BJ (cell line): Measurements from ENCODE around the gene DDIT3. TPM values are rescaled to one million over a fixed set of nuclear protein-coding genes. Genes with fewer than 3 reads are reported as not detected.

Experiments used
- CTCF ChIA-PET: fragments of 350-600 bp; formaldehyde crosslinking; extraction: SDS; loops from one replicate; lab custom pipeline; 2021; ENCODE audit warnings: antibody characterized with exemption, inconsistent platforms; lab: Yijun Ruan, JAX
- POLR2A ChIA-PET: fragments of 300-600 bp; sonication (Branson Sonifier 250); formaldehyde crosslinking; extraction: SDS; loops from one replicate; lab custom pipeline; 2021; ENCODE audit warnings: antibody characterized with exemption; lab: Charles Lee
- DNase-seq: peaks from one replicate; pipeline ENCODE4 v3.0.0-alpha.2; 2011; ENCODE audit warnings: low read depth
- H3K27me3 ChIP-seq: 2 replicates; pipeline ENCODE4 v1.6.0; 2011; ENCODE audit warnings: low read length; ENCODE audit not compliant: control insufficient read depth, insufficient read depth
- H3K36me3 ChIP-seq: 2 replicates; pipeline ENCODE4 v1.5.1; 2011; ENCODE audit warnings: low read length; ENCODE audit not compliant: control insufficient read depth, insufficient read depth
- H3K4me3 ChIP-seq: 2 replicates; pipeline ENCODE4 v1.5.1; 2011; ENCODE audit warnings: low read depth, mild to moderate bottlenecking, control low read depth, low read length
- CTCF ChIP-seq: IDR thresholded peaks from 2 replicates; pipeline ENCODE4 v1.5.1; 2011; ENCODE audit warnings: low read depth, mild to moderate bottlenecking, control low read depth, inconsistent platforms, low read length, moderate library complexity; ENCODE audit not compliant: insufficient read depth
- polyA plus RNA-seq: library from polyadenylated mRNA; depleted of rRNA; stranded (reverse); fragments of >200 nt; gene quantifications from 2 replicates; pipeline ENCODE4 v1.2.3, GENCODE V29; 2011

The DDIT3 gene
- polyA plus RNA-seq, 1 experiment: 65.4 TPM

- ChIA-PET CTCF (no interaction called here), POLR2A (no interaction called here)
- peaks cover 4% of the 10 kb centered on the region; the same call in 1 of the 2 replicates for H3K27me3 ChIP-seq
- no peak for DNase-seq
- no peak overlapping the region for H3K4me3 ChIP-seq
- TF ChIP-seq CTCF: no peak
- H3K36me3 ChIP-seq: no peaks in the 10 kb centered on the region
Observed at GRCh38 chr12:57560516-57560915, 40.2 kb upstream of the DDIT3 start.

GRCh38 chr12:57558864-57559263 is 38.5 kb upstream of the DDIT3 start:
- POLR2A ChIA-PET: no interaction called here

GRCh38 chr12:57554897-57555296 is 34.6 kb upstream of the DDIT3 start:
- no peak for TF ChIP-seq CTCF
- H3K27me3 ChIP-seq: no peaks in the 10 kb centered on the region; the same call in 1 of the 2 replicates
- POLR2A ChIA-PET: no interaction called here
- H3K4me3 ChIP-seq: no peak overlapping the region
- CTCF ChIA-PET: interaction anchor here (1.3 kb wide), 1 partner anchor 28 kb away, joined by 7 read pairs; no protein-coding TSS in a partner anchor
- no peaks in the 10 kb centered on the region for H3K36me3 ChIP-seq
- no peak for DNase-seq

More at GRCh38 chr12:57558864-57559263, 38.5 kb upstream of the DDIT3 start:
- DNase-seq: no peak
- H3K27me3 ChIP-seq: peaks cover 4% of the 10 kb centered on the region; the same call in 1 of the 2 replicates
- TF ChIP-seq CTCF: no peak
- CTCF ChIA-PET: interaction anchor here (0.6 kb wide), 1 partner anchor 20 kb away, joined by 3 read pairs; no protein-coding TSS in a partner anchor
- no peaks in the 10 kb centered on the region for H3K36me3 ChIP-seq
- no peak overlapping the region for H3K4me3 ChIP-seq

- no peak for DNase-seq
- no peaks in the 10 kb centered on the region for H3K36me3 ChIP-seq
- TF ChIP-seq CTCF: no peak
- H3K27me3 ChIP-seq: no peaks in the 10 kb centered on the region; the same call in 1 of the 2 replicates
- POLR2A ChIA-PET: no interaction called here
- CTCF ChIA-PET: interaction anchor here (1.3 kb wide), 1 partner anchor 29 kb away, joined by 7 read pairs; no protein-coding TSS in a partner anchor
- no peak overlapping the region for H3K4me3 ChIP-seq
Observed at GRCh38 chr12:57554453-57554852, 34.1 kb upstream of the DDIT3 start.

- peaks cover 4% of the 10 kb centered on the region for H3K27me3 ChIP-seq
- H3K4me3 ChIP-seq: no peak overlapping the region
- no peak for TF ChIP-seq CTCF
- no peak for DNase-seq
- ChIA-PET CTCF (no interaction called here), POLR2A (no interaction called here)
- H3K36me3 ChIP-seq: no peaks in the 10 kb centered on the region
Observed at GRCh38 chr12:57553343-57554202, 33.3 kb upstream of the DDIT3 start.
